Astrocyte (in vitro differentiated cells and primary cell): ENCODE measurements around the gene TMPRSS6.

ENCODE experiments used
- CTCF ChIP-seq: IDR thresholded peaks from 2 replicates; pipeline ENCODE4 v1.5.1; 2011; ENCODE audit warnings: low read depth, mild to moderate bottlenecking, inconsistent platforms, low read length, moderate library complexity; ENCODE audit not compliant: insufficient read depth
- EZH2 ChIP-seq: IDR thresholded peaks from 2 replicates; pipeline ENCODE4 v1.6.1; 2012; ENCODE audit warnings: mild to moderate bottlenecking, low read length, inconsistent platforms; ENCODE audit not compliant: insufficient read depth

- TF ChIP-seq EZH2 (no peak), CTCF (no peak)
These were observed 20.1 kb downstream of the TMPRSS6 start for GRCh38 chr22:37089434-37089833.
